ENCODE data around the gene OVOL3.
"Not testable (repeated sequence)": the region's sequence is repeated elsewhere in the genome, so short reads cannot be mapped to it uniquely, and the experiment has no call there.

OVOL3 gene

DNA sequence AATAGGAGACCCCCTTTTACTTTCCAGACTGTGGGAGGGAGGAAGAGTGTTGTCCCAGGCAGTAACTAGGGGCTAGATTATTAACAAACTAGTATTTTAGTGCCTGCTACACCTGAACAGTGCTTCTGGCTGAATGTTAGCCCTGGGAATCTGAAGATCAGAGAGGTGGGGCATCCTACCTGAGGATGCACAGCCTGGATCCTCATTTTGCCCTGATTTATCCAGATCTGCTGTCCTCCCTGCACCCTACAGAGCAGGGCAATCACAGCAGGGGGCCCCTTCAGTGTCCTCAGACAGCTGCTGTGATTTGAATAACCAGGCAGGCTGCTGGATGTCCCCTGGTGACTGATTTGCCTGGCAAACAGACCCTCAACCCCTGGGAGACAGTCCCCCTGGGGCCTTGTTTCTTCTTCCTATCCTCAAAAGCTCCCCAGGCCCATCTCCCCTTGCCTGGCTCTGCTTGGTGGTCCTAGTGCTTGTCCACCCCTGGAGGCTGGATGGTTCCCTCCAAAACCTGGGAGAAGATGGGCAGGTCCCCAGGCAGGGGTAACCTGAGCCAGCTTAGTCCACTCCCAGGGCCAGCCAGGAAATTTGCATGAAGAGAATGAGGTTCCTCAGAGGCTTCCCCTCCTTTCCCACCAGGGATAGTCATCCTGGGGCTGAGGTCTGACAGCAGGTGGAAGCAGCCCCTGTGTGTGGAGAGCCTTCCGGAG is at the start of gene OVOL3:
Gene OVOL3, plus strand, starts transcription at position 657 of the 713 bp plus-strand sequence. CDS start 60 bp downstream, outside the sequence.
- DNase-seq (ENCODE audit: low spot score): no peak

DNA sequence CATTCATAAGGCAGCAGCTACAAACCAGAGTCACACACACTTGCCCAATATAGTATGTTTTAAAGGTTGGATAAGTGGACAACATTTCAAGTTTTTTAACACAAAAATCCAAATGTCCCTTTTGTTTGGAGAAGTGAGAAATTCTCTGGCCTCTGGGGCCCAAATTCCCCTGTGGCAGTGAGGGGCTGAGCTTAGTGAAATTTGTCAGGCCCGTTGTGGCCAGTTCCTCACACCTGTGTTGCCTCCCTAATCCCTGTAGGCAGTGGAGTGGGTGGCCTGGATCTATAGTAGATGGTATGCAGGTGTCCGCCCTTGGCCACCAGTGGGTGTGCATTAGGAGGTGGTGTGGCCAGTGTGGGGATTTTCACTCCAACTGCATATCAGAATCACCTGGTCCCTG is 49.6 kb upstream of the OVOL3 start:
- DNase-seq (ENCODE audit: low spot score): no peak

DNA sequence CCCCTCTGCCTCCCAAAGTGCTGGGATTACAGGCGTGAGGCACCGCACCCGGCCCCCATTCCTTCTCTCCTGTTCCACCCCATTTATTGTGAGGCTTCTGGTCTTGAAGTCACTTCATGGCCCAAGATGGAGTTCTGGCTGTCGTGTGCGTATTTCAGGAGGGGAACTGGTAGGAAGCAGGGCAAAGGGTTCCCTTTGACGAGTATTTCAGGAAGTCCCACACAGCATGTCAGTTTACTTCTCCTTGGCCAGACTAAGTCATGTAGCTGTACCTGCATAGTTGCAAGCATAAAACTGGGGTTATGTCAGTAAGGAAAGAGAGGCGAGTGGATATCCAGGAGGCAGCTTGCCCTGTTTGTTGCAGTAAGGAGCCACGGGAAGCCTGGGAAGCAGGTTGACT is 46.1 kb upstream of the OVOL3 start:
- no peak for DNase-seq (ENCODE audit: low spot score)

DNA sequence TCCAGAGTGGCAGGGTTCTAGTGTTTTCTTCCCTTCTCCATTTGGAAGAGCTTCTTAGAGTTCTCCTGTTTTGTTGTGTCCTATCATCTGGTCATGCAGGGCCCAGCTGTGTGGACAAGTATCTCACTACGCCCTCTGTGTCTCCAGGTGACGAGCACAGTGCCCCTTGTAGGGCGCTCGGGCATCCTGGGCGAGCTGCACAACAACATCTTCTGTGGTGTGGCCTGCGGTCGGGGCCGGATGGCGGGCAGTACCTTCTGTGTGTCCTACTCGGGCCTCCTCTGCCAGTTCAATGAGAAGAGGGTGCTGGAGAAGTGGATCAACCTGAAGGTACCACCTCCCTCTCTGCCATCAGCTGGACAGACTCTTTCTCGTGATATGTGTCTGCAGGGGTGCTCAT is 43.3 kb upstream of the OVOL3 start:
- DNase-seq (ENCODE audit: low spot score): no peak

GRCh38 chr19:36068810-36069499 is 42.0 kb upstream of the OVOL3 start:
- DNase-seq (ENCODE audit: low spot score): not testable (repeated sequence)

DNA sequence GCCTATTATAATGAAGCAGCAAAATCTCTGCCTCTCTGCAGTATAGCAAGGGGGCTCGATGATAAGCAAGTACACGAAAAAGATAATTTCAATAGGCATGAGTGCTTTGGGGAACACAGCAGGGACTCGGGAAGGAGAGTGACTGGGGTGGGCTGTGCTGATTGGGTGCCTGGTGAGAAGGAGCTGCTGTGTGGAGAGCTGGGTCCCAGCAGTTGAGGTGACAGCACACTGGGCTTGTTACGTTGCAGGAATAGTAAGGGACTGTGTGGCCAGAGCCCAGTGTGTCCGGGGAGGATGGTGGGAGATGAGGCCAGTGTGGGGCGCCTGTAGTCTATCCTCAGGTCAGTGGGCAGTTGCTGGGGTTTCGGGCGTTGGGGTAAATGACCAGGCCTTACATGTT is 38.9 kb upstream of the OVOL3 start:
- no peak for DNase-seq (ENCODE audit: low spot score)

DNA sequence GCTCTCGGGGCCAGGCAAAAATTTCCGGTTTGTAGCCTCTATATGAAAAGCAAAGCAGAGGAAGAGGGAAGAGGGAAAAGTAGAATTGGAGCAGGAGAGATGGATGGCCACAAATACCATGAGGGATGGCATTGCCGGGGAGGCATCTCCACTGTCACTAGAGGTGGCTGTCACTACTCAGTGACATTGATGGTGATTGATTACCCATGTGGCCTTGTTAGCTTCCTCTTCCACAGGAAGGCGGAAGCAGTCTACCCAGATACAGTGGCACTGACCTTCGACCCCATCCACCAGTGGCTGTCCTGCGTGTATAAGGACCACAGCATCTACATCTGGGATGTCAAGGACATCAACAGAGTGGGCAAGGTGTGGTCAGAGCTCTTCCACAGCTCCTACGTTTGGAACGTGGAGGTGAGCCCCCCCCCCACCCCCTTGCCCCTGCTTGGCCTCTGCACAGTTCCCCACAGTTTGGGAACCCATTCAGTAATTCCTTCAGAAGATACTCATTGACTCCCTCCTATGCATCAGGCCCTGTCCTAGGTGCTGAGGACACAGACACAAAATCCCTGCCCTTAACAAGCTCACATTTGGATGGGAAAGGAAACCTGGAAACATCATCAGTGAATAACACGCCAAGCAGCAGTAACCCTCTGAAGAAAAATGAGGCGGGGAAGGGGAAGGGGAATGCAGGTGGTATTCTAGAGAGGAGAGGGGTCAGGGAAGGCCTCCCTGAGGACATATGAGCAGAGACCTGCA is 37.6 kb upstream of the OVOL3 start:
- DNase-seq (ENCODE audit: low spot score): no peak

DNA sequence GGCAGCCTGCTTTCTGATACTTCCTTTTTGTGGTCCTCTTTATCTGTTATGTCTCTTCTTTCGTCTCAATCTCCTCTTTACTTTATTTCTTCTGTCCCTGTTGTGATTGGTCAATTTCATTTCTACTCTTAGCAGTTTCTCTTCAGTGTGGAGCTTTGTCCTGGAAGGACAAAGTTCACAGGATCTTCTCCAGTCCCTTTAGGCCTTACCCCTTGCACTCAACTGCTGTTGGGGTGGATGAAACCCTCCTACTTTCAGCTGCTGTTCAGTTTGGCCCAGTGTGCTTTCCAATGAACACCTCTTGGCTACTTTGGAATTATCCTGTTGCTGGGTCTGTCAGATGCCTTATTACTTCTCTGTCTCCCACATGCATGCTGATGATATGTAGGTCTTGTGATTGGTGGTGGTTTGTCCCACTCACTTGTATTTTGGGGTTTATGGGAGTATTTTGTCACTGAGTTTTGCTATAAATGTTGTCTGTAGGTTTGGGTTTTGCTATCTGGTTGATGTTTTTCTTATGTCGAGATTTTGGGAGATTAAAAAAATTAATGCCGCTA is 31.5 kb upstream of the OVOL3 start:
- no peak for DNase-seq (ENCODE audit: low spot score)

- DNase-seq (ENCODE audit: low spot score): no peak
Observed at GRCh38 chr19:36081385-36081784, 29.6 kb upstream of the OVOL3 start.

DNA sequence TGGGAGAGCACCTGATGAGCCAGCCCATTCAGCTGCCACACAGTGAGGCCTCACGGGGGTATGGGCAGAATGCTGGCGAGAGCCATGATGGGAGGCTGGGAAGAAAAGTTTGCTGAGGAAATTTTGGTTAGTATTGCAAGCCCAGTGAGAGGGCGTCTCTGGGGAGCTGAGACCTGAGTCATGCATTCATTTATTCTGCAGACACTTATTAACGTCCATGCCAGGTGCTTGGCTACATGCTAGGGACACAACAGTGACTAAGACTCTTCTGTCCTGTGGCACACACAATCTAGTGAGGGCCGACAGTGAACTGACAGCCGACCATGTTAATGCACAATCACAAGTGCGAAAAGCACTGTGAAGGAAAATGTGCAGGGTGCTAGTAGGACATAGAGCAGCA is 29.0 kb upstream of the OVOL3 start:
- no peak for DNase-seq (ENCODE audit: low spot score)

DNA sequence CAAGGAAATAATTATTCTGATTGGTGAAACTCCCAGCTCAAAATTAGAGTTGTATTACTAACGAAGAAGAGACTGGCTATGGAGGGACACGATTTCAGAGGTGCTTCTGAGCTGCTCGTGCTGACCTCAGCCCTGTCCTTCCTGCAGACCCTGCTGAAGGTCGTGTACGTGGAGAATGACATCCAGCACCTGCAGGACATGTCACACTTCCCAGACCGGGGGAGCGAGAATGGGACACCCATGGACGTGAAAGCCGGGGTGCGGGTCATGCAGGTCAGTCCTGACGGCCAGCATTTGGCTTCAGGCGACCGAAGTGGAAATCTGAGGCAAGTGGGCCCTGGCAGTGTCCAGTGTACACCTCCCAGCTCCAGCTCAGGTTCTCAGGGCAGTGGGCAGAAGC is 28.0 kb upstream of the OVOL3 start:
- DNase-seq (ENCODE audit: low spot score): no peak

DNA sequence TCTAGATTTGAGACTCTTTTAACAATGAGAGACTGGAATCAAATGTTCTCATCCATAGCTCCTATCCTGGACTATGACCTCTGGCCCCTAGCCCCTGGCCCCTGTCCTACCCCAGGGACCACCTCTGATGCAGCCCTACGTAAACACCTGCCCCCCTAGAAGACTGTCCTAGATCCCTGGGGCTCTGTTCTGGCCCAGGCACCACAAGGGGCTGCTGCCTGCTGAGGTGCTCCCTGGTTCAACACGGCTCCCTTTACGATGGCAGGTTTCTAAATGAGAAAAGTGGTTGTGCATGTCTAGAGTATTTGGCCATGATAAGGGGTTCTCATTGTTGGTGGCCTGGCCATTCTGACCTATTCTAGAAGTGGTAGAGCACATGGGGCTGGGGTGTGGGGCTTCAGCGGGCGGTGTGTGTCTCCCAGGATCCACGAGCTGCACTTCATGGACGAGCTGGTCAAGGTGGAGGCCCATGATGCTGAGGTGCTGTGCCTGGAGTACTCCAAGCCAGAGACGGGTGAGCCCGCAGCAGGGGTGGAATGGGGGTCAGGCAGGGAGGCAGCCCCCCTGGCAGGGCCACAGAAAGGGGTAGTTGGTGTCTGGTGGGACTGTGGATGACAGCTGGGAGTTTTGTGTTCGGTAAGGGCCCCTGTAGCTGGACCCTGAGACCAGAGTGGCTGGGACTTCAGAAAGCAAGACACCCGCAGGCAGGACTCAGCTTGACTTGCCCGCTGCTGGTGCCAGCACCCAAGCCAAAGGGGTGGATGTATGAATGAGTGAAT is 26.5 kb upstream of the OVOL3 start:
- DNase-seq (ENCODE audit: low spot score): no peak

DNA sequence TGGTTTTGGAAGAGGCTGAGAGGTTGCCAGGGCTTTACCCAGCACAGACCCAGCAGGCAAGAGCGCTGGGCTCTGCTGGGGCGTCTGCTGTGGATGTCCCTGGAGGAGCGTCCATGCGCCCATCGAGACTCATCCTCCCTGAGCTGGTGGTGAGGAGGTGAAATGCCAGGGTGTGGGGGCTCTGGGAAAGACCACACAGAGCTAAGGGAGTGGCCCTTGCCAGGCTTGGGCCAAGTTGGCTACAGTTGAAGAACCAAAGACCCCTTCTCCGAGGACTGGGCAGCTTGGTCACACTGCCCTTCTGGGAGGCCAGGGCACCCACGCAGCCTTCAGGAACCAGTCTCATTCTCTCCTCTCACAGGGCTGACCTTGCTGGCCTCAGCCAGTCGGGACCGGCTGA is 24.6 kb upstream of the OVOL3 start:
- DNase-seq (ENCODE audit: low spot score): no peak

- no peak for DNase-seq (ENCODE audit: low spot score)
Observed at GRCh38 chr19:36089847-36090246, 21.1 kb upstream of the OVOL3 start.

GRCh38 chr19:36090910-36091695 is 19.8 kb upstream of the OVOL3 start:
- no peak for DNase-seq (ENCODE audit: low spot score)

DNA sequence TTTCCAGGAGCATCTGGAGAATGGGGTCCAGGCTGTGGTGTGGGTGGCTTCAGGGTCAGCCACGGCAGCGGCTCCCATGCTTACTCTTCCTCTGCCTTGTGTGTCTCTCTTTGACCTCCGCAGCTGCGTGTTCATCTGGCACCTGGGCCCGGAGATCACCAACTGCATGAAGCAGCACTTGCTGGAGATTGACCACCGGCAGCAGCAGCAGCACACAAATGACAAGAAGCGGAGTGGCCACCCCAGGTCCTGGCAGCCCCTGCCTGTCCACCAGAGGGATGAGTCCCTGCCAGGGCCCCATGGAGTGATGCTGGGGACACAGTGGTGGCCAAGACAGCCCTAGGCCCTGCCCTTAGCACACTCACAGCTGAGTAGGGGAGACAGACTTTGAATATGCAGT is 18.4 kb upstream of the OVOL3 start:
- no peak for DNase-seq (ENCODE audit: low spot score)

- DNase-seq (ENCODE audit: low spot score): no peak
Observed at GRCh38 chr19:36093146-36093662, 17.7 kb upstream of the OVOL3 start.

DNA sequence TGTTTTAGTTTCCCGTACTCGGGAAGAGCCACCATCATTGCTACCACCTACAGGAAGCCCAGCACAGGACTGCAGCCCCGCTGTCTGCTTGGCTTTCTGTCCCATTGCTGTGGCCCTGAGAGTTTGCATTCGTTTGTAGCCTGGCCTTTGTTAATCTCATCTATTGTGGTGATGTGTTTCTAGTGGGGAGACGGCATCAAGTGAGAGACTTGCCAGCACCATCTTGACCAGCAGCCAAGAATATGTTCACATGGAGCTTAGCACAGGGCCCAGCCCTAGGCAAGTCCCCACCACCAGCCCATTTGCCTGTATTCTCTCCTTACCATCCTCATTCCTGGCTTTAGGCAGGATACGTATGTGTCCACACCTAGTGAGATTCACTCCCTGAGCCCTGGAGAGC is 17.3 kb upstream of the OVOL3 start:
- DNase-seq (ENCODE audit: low spot score): no peak

- no peak for DNase-seq (ENCODE audit: low spot score)
Observed at GRCh38 chr19:36097036-36097435, 13.9 kb upstream of the OVOL3 start.

- no peak for DNase-seq (ENCODE audit: low spot score)
Observed at GRCh38 chr19:36099166-36099785, 11.7 kb upstream of the OVOL3 start.
